Colonic mucosa (tissue), 4 donors: ENCODE measurements around the gene NUDT12. TPM values are rescaled to one million over a fixed set of nuclear protein-coding genes. Genes with fewer than 3 reads are reported as not detected.

Experiments used
- DNase-seq: peaks from one replicate; pipeline ENCODE4 v3.0.0-alpha.2; 2020
- H3K27ac ChIP-seq: fragments of 200-600 bp; one replicate; pipeline ENCODE4 v1.8.0; 2021
- H3K27me3 ChIP-seq: fragments of 200-600 bp; one replicate; pipeline ENCODE4 v1.8.0; 2021
- H3K36me3 ChIP-seq: fragments of 200-600 bp; one replicate; pipeline ENCODE4 v1.8.0; 2021
- H3K4me1 ChIP-seq: fragments of 200-600 bp; one replicate; pipeline ENCODE4 v1.8.0; 2021; ENCODE audit warnings: mild to moderate bottlenecking
- H3K4me3 ChIP-seq: fragments of 200-600 bp; one replicate; pipeline ENCODE4 v1.8.0; 2021
- H3K9ac ChIP-seq, 2 donors: one replicate each; pipeline ENCODE4 v1.7.0; 2013; ENCODE audit warnings: control low read depth in 2 of 2, low read depth in 2 of 2, low read length in 2 of 2
- H3K9me3 ChIP-seq: fragments of 200-600 bp; one replicate; pipeline ENCODE4 v1.8.0; 2021
- CTCF ChIP-seq: fragments of 200-600 bp; IDR thresholded peaks from one replicate; pipeline ENCODE4 v1.8.0; 2022; ENCODE audit warnings: antibody characterized with exemption, mild to moderate bottlenecking
- intact Hi-C: fragments of 100-400 bp; cut with DNase I; formaldehyde crosslinking; loops from one replicate; pipeline ENCODE4 v1.14.1; 2022
- total RNA-seq, 2 donors: library from RNA; stranded (reverse); fragmentation: NEBNext Ultra II Directional in 1 of 2; extraction: Animal tissue kit (Norgen Biotek cat#: 25700) in 1 of 2; gene quantifications; one replicate each; pipeline ENCODE4 v1.2.1, GENCODE V29; 2021
- donor health status: healthy.
- donor health status: DM: no; HTN: no; CAD: no.
- donor health status: DM: no; HTN: no; CAD: no.

NUDT12 gene
- total RNA-seq, 2 donors from 2014 or later: 24.8 to 28.6 TPM

DNA sequence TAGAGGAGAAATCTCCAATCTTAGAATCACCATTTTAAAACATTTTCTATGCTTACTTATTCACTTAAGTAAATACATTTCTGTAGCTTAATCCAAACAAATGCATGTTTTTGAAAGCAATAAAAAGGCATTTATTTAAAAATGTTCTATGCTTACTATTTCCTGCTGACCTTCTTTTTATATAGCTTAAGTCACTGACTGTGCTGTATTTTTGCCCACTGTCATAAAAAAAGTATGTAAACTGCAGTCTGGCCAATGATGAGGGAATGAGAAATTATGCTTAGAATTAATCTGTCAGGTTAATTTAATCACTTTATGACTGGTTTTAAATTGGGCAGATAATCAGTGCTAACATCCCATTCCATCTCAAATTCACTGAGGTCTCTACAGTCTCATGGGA lies 20.1 kb downstream of the NUDT12 start:
- Histone ChIP-seq H3K27me3 (no peaks in the 10 kb centered on the region), H3K4me1 (no peaks in the 10 kb centered on the region), H3K27ac (no peak overlapping the region), H3K9me3 (no peaks in the 10 kb centered on the region), H3K36me3 (no peaks in the 10 kb centered on the region), H3K4me3 (no peak overlapping the region), H3K9ac (no peak overlapping the region)
- intact Hi-C loops: no loop called here
- no peak for DNase-seq
- TF ChIP-seq CTCF: no peak

GRCh38 chr5:103541569-103541968 lies 21.0 kb downstream of the NUDT12 start:
- Histone ChIP-seq H3K27me3 (no peaks in the 10 kb centered on the region), H3K36me3 (no peaks in the 10 kb centered on the region), H3K9ac (no peak overlapping the region), H3K4me1 (no peaks in the 10 kb centered on the region), H3K4me3 (no peak overlapping the region), H3K27ac (no peak overlapping the region), H3K9me3 (no peaks in the 10 kb centered on the region)
- no peak for TF ChIP-seq CTCF
- intact Hi-C loops: no loop called here
- no peak for DNase-seq

DNA sequence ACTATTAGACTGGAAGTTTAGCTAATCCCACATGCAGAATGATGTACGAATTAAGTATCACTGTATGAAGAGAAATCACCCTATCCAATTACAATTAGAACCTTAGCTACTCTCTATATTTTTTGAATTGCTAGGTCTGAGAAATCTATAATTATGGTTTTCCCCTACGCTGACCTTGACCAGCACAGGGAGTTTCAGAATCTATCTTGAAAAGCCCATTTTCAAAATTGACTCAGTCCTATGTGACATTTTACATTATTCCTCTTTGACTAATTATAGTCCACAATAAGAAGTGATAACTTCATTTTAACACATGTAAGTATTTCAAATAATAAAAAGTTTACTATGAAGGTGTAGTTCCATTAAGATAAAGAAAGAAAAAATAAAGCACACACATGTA lies 21.5 kb downstream of the NUDT12 start:
- Histone ChIP-seq H3K36me3 (no peaks in the 10 kb centered on the region), H3K27ac (no peak overlapping the region), H3K9ac (no peak overlapping the region), H3K27me3 (no peaks in the 10 kb centered on the region), H3K4me1 (no peaks in the 10 kb centered on the region), H3K9me3 (no peaks in the 10 kb centered on the region), H3K4me3 (no peak overlapping the region)
- intact Hi-C loops: no loop called here
- TF ChIP-seq CTCF: no peak
- no peak for DNase-seq

DNA sequence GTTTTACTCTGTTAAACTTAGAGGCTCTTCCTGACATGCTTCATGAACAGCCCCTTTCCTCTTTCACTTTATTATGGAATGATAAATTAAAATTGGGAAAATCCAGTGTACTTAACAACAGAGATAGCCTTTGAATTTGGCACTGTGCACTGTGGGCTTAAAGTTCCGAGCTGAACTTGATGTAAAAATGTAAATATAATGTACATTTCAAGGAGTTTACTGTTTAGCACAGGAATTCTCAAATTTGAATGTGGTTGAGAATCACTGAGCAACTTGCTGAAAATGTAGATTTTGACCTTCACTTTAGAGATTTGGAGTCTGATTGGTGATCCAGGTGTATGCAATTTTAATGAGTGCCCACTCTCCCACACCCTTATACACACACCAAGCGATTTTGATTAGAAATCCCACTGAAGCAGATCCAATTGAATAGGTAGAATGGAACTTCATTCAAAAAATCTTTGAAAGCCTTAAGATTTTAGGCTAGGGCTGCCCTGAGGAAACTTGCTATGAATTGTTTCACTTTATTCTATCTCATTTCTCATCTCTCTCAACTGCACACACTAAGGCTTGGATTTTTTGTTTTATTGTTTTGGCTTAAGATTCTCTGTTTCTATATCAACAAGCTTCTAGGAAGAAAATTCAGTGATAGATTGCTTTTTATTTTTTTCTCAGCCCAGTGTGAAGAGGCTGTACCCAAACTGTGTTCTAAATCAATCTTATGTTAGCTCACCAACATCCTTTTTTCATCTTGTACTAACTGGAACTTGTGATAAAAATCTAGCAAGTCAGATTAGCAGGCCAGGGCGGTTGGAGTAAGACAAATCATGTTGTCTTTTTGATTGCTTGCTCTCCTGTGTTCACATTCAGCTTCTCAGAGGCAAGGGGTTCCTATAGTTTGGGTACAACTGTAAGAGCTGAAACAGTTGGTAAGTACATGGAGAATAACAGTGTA lies 22.9 kb downstream of the NUDT12 start:
- no peaks in the 10 kb centered on the region for H3K4me1 ChIP-seq
- no peak overlapping the region for H3K9ac ChIP-seq
- H3K4me3 ChIP-seq: no peak overlapping the region
- no peak overlapping the region for H3K27ac ChIP-seq
- intact Hi-C loops: no loop called here
- TF ChIP-seq CTCF: no peak
- no peaks in the 10 kb centered on the region for H3K36me3 ChIP-seq
- no peaks in the 10 kb centered on the region for H3K27me3 ChIP-seq
- no peaks in the 10 kb centered on the region for H3K9me3 ChIP-seq
- no peak for DNase-seq

DNA sequence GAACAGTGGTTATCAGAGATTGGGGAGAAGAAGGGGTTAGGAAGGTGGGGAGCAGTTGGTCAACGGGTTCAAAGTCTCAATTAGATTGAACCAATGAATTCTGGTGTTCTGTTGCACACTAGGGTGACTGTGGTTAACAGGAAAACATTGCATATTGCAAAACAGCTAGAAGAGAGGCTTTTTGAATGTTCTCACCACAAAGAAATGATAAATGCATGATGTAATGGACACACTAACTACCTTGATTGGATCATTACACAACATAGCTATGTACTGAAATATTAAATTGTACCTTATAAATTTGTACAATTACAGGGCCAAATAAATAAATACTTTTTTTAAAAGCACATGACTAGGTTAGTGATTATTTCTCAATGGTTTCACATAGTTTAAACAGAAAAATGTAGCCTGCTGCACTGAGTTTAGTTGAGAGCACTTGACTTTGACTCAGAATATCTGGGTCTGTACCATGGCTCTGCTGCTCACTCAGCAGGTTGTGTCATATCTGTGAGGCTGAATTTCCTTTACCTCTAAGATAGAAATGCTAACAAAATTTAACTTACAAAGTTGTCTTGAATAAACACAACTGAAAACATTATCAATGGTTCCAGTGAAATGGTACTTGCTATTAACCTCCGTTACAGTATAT lies 30.4 kb downstream of the NUDT12 start:
- Histone ChIP-seq H3K27me3 (no peaks in the 10 kb centered on the region), H3K27ac (no peak overlapping the region), H3K9ac (no peak overlapping the region), H3K9me3 (no peaks in the 10 kb centered on the region), H3K4me3 (no peak overlapping the region), H3K4me1 (no peaks in the 10 kb centered on the region), H3K36me3 (no peaks in the 10 kb centered on the region)
- no peak for TF ChIP-seq CTCF
- DNase-seq: no peak
- intact Hi-C loops: no loop called here
